Liver (tissue), 9 donors: ENCODE measurements around the gene BRINP1. TPM values are rescaled to one million over a fixed set of nuclear protein-coding genes. Genes with fewer than 3 reads are reported as not detected.

Experiments used
- DNase-seq: peaks from one replicate; pipeline ENCODE4 v3.0.0-alpha.2; 2017; ENCODE audit warnings: low spot score
- H3K27ac ChIP-seq, 2 donors: one replicate each; pipeline ENCODE4 v1.7.0; 2013; ENCODE audit warnings: inconsistent platforms in 2 of 2, low read length in 2 of 2, control low read depth in 1 of 2, low read depth in 1 of 2, mild to moderate bottlenecking in 1 of 2
- H3K27me3 ChIP-seq, 4 donors: one replicate each; pipeline versions ENCODE4 v1.6.1 to v1.7.0; 2013; ENCODE audit warnings: low read length in 3 of 4, inconsistent platforms in 1 of 4, mild to moderate bottlenecking in 1 of 4, moderate library complexity in 1 of 4; ENCODE audit not compliant: control insufficient read depth in 4 of 4, insufficient read depth in 4 of 4
- H3K36me3 ChIP-seq, 4 donors: one replicate each; pipeline versions ENCODE4 v1.6.1 to v1.7.0; 2013; ENCODE audit warnings: low read length in 3 of 4, mild to moderate bottlenecking in 3 of 4, low read depth in 1 of 4, moderate library complexity in 1 of 4; ENCODE audit not compliant: control insufficient read depth in 4 of 4, insufficient read depth in 3 of 4
- H3K4me1 ChIP-seq, 4 donors: one replicate each; pipeline versions ENCODE4 v1.6.1 to v1.7.0; 2013; ENCODE audit warnings: low read length in 3 of 4, mild to moderate bottlenecking in 3 of 4, moderate library complexity in 1 of 4; ENCODE audit not compliant: control insufficient read depth in 4 of 4, insufficient read depth in 4 of 4
- H3K4me3 ChIP-seq, 3 donors: one replicate each; pipeline versions ENCODE4 v1.6.1 to v1.7.0; 2013; ENCODE audit warnings: low read length in 3 of 3, control low read depth in 1 of 3, low read depth in 1 of 3, mild to moderate bottlenecking in 1 of 3
- H3K9ac ChIP-seq, 2 donors: one replicate each; pipeline ENCODE4 v1.7.0; 2013; ENCODE audit warnings: low read length in 2 of 2, mild to moderate bottlenecking in 2 of 2, moderate library complexity in 2 of 2, control low read depth in 1 of 2, low read depth in 1 of 2
- H3K9me3 ChIP-seq, 4 donors: one replicate each; pipeline versions ENCODE4 v1.6.1 to v1.7.0; 2013; ENCODE audit warnings: low read length in 3 of 4; ENCODE audit not compliant: control insufficient read depth in 4 of 4
- ATF3 ChIP-seq: IDR thresholded peaks from 2 replicates; pipeline ENCODE4 v1.6.1; 2016; ENCODE audit warnings: antibody characterized with exemption
- CTCF ChIP-seq: fragments of 150-350 bp; IDR thresholded peaks from 2 replicates; pipeline ENCODE4 v1.5.1; 2017; ENCODE audit warnings: improper control_type of control experiment, low read depth, low read length; ENCODE audit not compliant: missing input control
- EGR1 ChIP-seq, 2 donors: IDR thresholded peaks; 2 replicates each; pipeline ENCODE4 v1.6.1; 2016 to 2018; ENCODE audit warnings: antibody characterized with exemption in 2 of 2, low read depth in 2 of 2
- FOXA1 ChIP-seq: IDR thresholded peaks from 2 replicates; pipeline ENCODE4 v1.6.1; 2016; ENCODE audit warnings: antibody characterized with exemption
- FOXA2 ChIP-seq: IDR thresholded peaks from 2 replicates; pipeline ENCODE4 v1.6.1; 2016; ENCODE audit warnings: antibody characterized with exemption
- GABPA ChIP-seq, 2 donors: IDR thresholded peaks in 1 of 2; conservative IDR thresholded peaks in 1 of 2; 2 replicates each; pipeline ENCODE4 v1.6.1; 2016; ENCODE audit warnings: antibody characterized with exemption in 2 of 2, mild to moderate bottlenecking in 1 of 2, moderate library complexity in 1 of 2
- HNF4A ChIP-seq, 2 donors: conservative IDR thresholded peaks; 2 replicates each; pipeline ENCODE4 v1.6.1; 2016; ENCODE audit warnings: antibody characterized with exemption in 2 of 2, mild to moderate bottlenecking in 2 of 2
- HNF4G ChIP-seq: IDR thresholded peaks from 2 replicates; pipeline ENCODE4 v1.6.1; 2016; ENCODE audit warnings: antibody characterized with exemption
- JUND ChIP-seq, 2 donors: IDR thresholded peaks; 2 replicates each; pipeline ENCODE4 v1.6.1; 2016; ENCODE audit warnings: antibody characterized with exemption in 2 of 2
- MAX ChIP-seq: IDR thresholded peaks from 2 replicates; pipeline ENCODE4 v1.6.1; 2016; ENCODE audit warnings: antibody characterized with exemption
- NR2F2 ChIP-seq: IDR thresholded peaks from 2 replicates; pipeline ENCODE4 v1.6.1; 2016; ENCODE audit warnings: antibody characterized with exemption
- RAD21 ChIP-seq, 2 donors: IDR thresholded peaks; 2 replicates each; pipeline ENCODE4 v1.6.1; 2016; ENCODE audit warnings: antibody characterized with exemption in 2 of 2, mild to moderate bottlenecking in 2 of 2
- REST ChIP-seq: IDR thresholded peaks from 2 replicates; pipeline ENCODE4 v1.6.1; 2016; ENCODE audit warnings: antibody characterized with exemption, mild to moderate bottlenecking
- RXRA ChIP-seq, 2 donors: IDR thresholded peaks; 2 replicates each; pipeline ENCODE4 v1.6.1; 2017 to 2018; ENCODE audit warnings: antibody characterized with exemption in 2 of 2, mild to moderate bottlenecking in 1 of 2
- SP1 ChIP-seq: IDR thresholded peaks from 2 replicates; pipeline ENCODE4 v1.6.1; 2018; ENCODE audit warnings: antibody characterized with exemption, mild to moderate bottlenecking
- TAF1 ChIP-seq: conservative IDR thresholded peaks from 2 replicates; pipeline ENCODE4 v1.6.1; 2016; ENCODE audit warnings: antibody characterized with exemption, mild to moderate bottlenecking
- YY1 ChIP-seq: IDR thresholded peaks from 2 replicates; pipeline ENCODE4 v1.6.1; 2016; ENCODE audit warnings: antibody characterized with exemption, mild to moderate bottlenecking
- ZBTB33 ChIP-seq: IDR thresholded peaks from 2 replicates; pipeline ENCODE4 v1.6.1; 2016; ENCODE audit warnings: antibody characterized with exemption
- WGBS: extraction: QIAGEN DNeasy Blood & Tissue Kit; methylation state at CpG from one replicate; pipeline ENCODE4 v1.1.7; 2013; 5-methylcytosine and 5-hydroxymethylcytosine counted together
- polyA plus RNA-seq, 2 donors: library from polyadenylated mRNA; stranded (reverse) in 1 of 2; unstranded in 1 of 2; fragments of 200-250 nt in 1 of 2; fragments of >200 nt in 1 of 2; fragmentation: Nextera tagmentation in 1 of 2; extraction: Ambion mirVana in 1 of 2; gene quantifications; one replicate each; pipeline versions ENCODE4 v1.2.1 to v1.2.3, GENCODE V29; 2013 to 2015
- total RNA-seq, 2 donors: library from RNA; depleted of rRNA; stranded (reverse); fragments of >200 nt; gene quantifications; one replicate each; pipeline ENCODE4 v1.2.3, GENCODE V29; 2014
- donor health status: healthy.
- donor health status: healthy.
- donor health status: healthy.
- donor health status: healthy.
- donor health status: healthy.

BRINP1 gene
- total and polyA plus RNA-seq, 4 donors, result under 0.01 to 0.43 (median 0.18) TPM

- TF ChIP-seq REST (no peak), RXRA (IDR thresholded peaks at IDR 0.05) (no peak), FOXA1 (no peak)
Measured at GRCh38 chr9:119268985-119269384, 100.2 kb downstream of the BRINP1 start (continued).

- TF ChIP-seq FOXA2 (no peak), EGR1 (IDR thresholded peaks at IDR 0.05; ENCODE audit: low read depth in 2 of 2) (no peak), MAX (no peak), CTCF (no peak), GABPA (IDR thresholded peaks at IDR 0.05 in 1 of 2, conservative IDR thresholded peaks at IDR 0.05 in 1 of 2) (no peak), NR2F2 (no peak), JUND (IDR thresholded peaks at IDR 0.05) (no peak), TAF1 (no peak), SP1 (no peak), HNF4A (conservative IDR thresholded peaks at IDR 0.05) (no peak), RAD21 (IDR thresholded peaks at IDR 0.05) (no peak), ATF3 (no peak), ZBTB33 (no peak), RXRA (IDR thresholded peaks at IDR 0.05) (no peak), HNF4G (no peak), REST (no peak), FOXA1 (no peak), YY1 (no peak)
- H3K4me1 ChIP-seq, result no peaks in the 10 kb centered on the region
- H3K4me3 ChIP-seq, result no peak overlapping the region
- WGBS, result 68% methylated on average over 3 of the region's 3 CpGs
- no peak for DNase-seq
- no peaks in the 10 kb centered on the region for H3K36me3 ChIP-seq
- H3K9ac ChIP-seq, result no peak overlapping the region
- no peak overlapping the region for H3K27ac ChIP-seq
- H3K27me3 ChIP-seq, result peaks cover 0 to 2% (median 0%) of the 10 kb centered on the region in 4 donors
- H3K9me3 ChIP-seq, result no peaks in the 10 kb centered on the region
Measured at GRCh38 chr9:119264165-119264564, 105.1 kb downstream of the BRINP1 start.
